Stimulated activated CD8-positive, alpha-beta memory T cell treated with anti-CD3 and anti-CD28 coated beads, Interleukin-4, amount 100 ng/mL, for 1 hour (primary cell): Measurements from ENCODE around the gene SNX2.
"Not testable (repeated sequence)": the region's sequence is repeated elsewhere in the genome, so short reads cannot be mapped to it uniquely, and the experiment has no call there.

Experiments used
- DNase-seq, 2 donors: peaks; one replicate each; pipeline ENCODE4 v3.0.0-alpha.2; 2020; ENCODE audit warnings: low read depth in 2 of 2, low spot score in 1 of 2

The SNX2 gene

DNA sequence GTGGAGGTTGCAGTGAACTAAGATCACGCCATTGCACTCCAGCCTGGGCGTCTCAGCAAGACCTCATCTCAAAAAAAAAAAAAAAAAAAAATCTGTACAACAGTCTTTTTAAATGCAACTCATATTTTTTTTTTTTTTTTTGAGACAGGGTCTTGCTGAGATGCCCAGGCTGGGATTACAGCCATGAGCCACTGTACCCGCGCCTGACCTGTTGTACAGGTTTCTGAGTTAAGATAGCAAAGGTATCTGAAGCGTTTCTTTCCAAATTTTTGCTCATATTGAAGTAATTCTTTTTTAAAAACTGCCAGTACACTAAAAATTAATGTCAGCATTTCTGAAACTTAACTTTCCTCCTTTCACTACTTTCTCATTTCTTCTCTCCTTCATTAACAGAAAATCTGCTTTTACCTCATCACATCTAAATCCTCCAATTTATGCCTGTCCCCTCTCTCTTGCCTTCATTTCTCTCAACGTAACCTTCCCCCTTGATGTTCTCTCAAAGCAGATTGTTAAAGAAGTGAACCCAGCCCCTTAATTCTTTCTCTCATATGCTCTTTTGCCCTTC lies 67.2 kb downstream of the SNX2 start:
- DNase-seq, result no peak

DNA sequence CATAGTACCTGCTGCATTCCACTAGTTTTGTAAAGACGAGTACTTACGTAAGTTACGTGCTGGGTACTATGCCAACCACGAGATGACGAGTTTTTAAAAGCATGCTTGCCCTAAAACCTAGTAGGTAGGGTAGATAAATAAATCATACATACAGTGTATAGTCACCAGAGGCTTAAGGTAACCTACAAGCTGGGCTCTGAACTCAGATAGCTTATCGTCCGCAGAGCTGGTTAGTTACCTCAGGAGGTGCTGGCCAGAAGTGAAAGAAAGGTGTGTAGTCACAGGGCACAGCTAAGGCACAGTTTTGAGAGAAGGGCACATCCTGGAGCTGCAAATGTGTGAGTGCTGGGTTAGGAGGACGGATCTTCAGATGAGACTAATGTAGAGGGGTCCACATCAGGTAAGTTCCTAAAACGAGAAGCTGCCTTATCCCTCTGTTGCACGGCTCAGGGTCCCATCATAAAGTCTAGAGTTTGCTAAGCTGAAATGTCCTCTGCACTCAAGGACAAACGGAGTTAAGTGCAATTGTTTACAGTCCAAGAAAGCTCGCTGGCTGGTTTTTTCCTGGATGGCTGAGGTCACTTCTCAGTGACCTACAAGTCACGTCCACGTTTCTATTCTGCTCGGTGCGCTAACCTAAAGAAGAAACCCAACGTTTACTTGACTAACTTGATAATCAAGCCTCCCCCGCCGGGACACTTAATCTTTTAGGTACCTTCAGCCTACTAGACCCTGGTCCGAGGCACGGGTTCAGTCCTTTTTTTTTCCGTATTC lies 69.4 kb downstream of the SNX2 start:
- no peak for DNase-seq

DNA sequence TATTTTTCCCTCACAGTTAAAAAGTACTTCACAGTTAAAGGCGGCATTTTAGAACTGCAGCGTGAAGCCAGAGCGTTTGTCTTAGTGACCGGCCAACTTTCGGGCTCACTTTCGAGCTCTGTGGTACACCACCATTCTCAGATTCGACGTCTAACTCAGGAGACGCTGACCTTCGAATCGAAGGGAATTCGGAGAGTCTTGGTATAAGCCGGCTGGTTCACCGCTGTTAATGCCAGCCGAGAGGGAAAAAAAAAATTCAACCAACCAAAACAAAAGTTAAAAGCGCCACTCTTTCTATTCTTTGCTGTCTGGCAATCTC lies 70.0 kb downstream of the SNX2 start:
- DNase-seq, result no peak

DNA sequence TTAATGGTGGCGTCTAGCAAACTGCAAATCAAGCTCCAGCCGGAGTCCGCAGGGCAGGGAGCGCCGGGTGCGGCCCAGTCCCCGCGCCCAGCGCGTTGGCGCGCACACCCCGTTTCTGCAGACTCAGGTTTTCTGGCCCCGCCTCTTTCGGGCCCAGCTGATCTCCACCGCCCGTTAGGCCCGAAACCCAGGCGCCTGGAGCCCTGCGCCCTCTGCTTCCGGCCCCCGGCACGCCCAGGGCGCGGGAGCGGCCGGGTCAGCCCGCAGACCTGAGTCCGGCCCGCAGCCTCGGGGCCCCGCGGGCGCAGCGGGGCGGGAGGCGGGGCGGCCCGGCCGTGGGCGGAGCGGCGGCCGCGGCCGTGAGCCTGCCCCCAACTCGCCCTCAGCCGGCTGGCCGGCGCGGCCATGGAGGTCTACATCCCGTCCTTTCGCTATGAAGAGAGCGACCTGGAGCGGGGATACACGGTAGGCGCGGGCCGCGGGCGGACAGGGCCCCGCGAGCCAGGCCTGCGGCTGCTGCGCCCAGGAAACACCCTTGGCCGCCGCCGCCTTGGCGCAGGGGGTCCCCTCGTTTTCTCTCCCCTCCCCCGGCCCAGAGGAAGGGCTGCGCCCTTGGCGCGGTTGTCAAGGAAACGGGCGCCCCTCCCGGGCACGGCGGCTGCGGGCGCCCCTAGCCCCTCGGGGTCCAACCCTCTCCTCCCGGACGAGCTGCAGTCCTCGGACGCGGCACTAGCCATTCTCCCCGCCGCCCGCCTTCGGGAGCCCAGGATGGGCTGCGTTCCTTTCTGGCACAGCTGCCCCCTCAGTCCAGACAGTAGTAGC lies 70.6 kb downstream of the SNX2 start, which contains the start of gene SNX24:
TSS of gene SNX24 (plus strand) at position 385 of the 822 bp plus-strand sequence. CDS start at position 406, 21 bp downstream.
- DNase-seq, result peak; percentile 13 to 47

DNA sequence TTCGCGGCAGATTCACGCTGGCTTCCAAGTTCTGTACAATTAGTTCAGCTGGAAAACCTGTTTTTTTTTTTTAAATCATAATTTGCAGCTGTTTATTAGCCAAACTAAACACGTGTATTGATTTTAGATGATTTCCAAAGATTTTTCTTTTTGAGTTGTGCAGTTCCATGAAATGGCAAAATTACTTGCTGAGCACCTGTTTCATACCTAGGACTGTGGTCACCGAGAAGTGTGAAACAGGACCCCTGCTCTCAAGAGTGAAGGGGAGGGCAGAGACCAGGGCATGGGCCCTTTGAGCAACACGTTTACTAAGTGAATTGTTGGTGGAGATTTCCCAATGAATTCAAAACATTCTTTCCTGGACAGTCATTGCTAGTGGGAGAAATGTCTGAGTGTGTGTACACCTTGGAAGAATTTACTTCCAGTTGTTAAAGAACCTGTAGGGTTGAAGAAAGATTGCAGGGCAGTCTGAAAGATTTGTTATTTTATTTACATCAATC lies 71.2 kb downstream of the SNX2 start:
- DNase-seq, result no peak

DNA sequence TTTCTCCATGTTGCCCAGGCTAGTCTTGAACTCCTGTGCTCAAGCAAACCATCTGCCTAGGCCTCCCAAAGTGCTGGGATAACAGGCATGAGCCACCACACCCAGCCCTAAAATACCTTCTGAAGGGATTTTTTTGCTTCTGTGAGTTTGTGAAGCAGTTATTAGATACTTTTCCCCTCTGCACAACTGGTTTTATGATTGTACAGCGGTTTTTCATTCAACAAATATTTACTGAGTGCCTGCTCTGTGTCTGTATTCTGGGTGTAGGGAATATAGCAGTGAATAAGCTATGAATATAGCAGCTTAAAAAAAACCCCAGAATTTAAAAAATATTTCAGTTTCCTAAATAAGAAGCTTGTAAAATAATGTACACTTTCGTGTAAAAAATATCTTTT lies 72.8 kb downstream of the SNX2 start:
- no peak for DNase-seq

DNA sequence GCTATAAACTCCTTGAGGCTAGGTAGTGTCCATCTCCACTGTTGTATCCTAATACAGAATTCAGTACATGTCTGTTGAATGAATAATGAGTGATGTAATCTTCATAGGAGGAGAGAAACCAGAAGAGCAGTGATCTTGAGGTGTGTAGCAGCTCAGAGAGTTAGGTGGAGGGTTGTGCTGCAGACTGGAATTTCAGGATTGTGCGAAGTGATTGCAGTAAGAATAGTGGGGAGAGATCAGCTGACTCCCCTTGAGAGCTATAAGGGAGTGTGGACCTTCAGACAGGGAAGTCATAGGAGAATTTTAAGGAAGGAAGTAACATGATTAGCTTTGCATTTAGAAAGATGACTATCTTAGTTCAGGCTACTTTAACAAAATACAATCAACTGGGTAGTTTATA lies 74.9 kb downstream of the SNX2 start:
- DNase-seq, result no peak

DNA sequence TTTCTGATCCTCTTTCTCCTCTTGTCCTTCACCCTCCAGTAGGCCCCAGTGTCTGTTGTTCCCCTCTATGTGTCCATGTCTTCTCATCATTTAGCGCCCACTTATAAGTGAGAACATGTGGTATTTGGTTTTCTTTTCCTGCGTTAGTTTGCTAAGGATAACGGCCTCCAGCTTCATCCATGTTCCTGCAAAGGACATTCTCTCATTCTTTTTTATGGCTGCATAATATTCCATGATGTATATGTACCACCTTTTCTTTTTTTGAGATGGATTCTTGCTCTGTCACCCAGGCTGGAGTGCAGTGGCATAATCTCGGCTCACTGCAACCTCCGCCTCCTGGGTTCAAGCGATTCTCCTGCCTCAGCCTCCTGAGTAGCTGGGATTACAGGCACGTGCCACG lies 82.7 kb downstream of the SNX2 start:
- not testable (repeated sequence) for DNase-seq

DNA sequence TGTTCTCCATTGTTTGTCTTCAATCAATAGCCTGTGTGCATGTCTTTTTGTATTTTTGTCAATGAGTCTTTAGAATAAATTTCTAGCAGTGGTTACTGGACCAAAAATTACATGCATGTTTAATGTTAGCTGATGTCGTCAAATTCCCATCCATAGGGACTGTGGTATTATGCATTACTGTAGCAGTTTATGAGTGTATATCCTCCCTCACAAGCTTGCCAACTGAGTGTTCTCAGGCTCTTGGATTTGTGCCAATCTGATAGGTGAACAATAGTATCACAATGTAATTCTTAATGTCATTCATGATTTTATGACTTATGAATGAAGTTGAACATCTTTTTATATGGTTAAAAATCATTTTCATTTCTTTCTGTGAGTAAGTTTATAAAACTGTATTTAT lies 83.6 kb downstream of the SNX2 start:
- DNase-seq, result no peak

DNA sequence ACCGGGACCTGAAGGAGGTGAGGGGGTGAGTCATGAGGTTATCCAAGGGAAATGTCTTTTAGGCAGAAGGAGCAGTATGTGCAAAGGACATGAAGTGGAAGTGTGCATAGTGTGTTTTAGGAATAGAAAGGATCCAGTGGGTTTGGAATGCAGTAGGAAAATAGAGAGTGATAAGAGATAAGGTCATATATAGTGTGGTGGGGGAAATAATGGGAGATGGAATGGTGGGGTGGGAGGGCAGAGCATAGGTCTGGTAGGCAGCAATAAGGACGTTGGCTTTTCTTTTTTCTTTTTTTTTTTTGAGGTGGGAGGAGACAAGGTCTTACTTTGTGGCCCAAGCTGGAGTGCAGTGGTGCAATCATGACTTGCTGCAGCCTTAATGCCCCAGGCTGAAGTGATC lies 88.4 kb downstream of the SNX2 start:
- DNase-seq, result no peak

DNA sequence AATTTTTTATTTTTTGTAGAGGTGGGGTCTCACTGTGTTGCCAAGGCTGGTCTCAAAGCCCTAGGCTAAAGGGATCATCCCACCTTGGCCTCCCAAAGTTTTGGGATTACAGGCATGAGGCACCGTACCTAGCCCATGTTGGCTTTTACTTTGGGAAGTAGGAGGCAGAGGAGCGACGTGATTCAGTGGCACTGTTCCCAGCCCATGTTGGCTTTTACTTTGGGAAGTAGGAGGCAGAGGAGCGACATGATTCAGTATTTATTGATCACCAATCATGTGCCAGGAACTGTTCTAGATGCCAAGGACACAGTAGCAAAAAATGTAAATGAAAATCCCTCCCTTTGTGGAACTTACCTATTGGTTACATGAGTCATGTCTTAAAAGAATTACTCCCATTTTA lies 88.8 kb downstream of the SNX2 start:
- no peak for DNase-seq

DNA sequence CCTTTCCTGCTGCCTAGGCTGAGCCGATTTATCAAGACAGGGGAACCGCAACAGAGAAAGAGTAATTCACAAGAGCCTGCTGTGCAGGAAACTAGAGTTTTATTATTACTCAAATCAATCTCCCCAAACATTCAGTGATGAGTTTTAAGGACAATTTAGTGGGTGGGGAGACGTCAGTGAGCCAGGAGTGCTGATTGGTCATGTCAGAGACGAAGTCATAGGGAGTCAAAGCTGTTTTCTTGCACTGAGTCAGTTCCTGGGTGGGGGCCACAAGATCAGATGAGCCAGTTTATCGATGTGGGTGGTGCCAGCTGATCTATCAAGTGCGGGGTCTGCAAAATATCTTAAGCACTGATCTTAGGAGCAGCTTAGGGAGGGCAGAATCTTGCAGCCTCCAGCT lies 89.5 kb downstream of the SNX2 start:
- no peak for DNase-seq

DNA sequence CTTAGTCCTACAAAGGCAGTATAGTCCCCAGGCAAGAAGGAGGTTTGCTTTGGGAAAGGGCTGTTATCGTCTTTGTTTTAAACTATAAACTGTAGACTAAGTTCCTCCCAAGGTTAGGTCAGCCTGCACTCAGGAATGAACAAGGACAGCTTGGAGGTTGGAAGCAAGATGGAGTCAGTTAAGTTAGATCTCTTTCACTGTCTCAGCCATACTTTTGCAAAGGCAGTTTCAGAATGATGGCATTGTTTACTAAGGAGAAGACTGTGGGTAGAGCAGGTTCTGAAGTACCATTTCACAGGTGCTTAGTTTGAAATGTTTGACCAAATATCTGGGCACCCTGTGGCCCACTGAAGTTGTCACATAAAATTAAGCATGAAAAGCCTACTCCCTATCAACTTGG lies 90.0 kb downstream of the SNX2 start:
- DNase-seq, result no peak

DNA sequence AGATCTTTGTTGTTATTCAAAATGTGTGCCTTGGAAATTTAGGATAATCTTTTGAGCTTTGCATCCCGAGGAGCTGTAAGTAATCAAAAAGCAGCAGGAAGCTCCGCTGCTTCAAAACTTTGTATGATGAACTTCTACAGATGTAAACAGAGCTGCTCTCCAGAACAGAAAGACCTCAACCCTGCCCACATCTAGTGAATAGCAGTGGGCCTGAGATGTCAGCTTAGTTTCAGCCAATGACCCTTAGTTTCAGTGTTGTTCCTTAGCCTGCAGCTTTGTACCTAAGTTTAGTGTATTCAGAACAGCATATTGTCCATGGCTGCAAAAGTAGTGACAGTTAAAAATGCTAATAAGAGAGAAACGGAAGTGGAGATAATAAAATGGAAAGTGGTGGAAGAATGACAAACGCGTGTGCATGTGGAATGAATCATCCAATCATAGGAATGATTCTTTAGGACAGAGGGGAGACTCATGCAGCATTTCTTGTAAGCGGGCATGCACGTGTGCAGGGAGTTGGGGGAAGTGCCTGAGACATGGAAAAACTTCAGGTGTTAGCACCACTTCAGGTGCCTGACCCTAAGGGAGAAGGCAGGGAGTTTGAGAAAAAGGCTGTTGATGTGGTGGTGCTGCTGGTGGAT lies 95.5 kb downstream of the SNX2 start:
- no peak for DNase-seq

DNA sequence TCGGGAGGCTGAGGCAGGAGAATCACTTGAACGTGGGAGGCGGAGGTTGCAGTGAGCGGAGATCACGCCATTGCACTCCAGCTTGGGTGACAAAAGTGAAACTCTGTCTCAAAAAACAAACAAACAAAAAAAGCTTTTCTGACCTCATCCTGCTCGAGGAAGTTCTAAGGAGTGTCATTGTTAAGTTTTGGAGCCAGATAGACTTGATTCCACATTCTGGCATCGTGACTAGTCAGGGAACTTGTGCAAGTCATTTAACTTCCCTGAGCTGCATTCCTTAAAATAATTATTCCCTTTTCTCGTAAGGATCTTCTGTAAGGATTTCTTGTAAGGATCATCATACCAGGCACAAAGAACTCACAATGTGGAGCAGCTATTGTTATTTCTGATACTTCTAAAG lies 96.8 kb downstream of the SNX2 start:
- DNase-seq, result no peak

DNA sequence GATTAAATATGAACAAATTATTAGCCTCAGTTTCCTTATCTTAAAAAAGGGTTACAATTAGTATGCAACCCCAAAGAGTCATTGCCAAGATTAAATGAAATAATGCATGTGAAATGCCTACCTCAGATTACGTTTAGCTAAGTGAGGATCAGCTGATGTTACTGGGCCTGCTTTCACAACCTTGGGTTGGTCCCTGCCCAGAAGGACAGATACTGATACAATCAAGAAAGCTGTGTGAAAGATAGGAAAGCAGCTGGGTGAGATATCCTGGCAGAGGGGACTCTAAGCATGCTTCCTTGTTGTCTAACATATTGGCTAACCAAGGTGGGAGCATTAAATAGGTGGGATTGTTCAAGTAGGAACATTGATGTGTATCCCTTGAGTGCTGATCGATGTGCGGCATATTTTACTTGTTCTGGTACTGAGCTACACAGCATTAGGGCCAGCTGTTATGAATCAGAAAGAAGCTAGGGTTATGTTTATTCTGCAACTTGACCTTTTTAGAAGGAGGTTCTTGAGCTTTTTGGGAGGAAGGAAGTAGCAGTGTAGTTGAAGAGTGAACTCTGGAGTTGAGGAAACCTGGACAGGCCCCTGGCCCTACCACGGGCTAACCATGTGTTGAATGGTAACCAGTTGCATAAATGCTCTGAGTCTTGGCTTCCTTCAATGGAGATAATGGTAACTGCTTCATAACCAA lies 99.4 kb downstream of the SNX2 start:
- DNase-seq, result no peak

DNA sequence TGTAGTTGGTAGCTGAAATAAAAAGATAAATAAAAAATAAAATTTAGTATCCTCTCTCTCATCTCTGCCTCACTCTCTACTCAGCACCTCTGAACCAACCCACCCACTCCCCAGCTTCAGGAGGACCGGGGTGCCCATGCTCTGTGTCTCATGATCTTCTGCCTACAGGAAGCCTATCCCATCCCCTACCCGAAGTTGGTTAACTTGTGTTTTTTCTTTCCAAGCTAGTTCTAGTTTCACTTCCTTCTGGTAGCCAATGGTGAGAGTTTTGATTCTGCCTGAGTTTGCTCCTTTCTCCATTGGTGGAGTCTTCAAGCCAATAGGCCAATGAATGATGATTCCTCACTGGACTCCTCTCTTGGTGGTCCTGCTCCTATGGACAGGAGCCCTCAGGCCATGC lies 102.6 kb downstream of the SNX2 start:
- no peak for DNase-seq

DNA sequence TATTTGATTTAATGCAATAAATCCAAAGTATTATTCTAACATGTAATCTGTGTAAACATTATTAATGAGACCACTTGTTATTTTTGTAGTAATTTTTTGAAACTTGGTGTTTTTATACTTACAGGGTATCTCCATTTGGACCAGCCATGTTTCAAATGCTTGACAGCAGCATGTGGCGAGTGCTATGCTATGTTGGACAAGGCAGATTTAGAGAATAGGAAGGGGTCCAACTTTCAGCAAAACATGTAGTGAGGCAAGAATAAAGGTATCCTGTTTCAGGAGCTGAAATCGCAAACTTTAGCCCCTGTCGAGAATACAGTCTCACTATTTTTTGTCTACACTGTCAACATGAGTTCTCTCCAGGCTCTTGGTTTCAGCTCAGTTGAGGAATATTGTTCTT lies 104.2 kb downstream of the SNX2 start:
- no peak for DNase-seq
